K562 (cell line): ENCODE data around the gene CLCN6. TPM values are rescaled to one million over a fixed set of nuclear protein-coding genes. Genes with fewer than 3 reads are reported as not detected.

Experiments used
- ATF3 ChIP-seq, 2 experiments: fragments of 450-650 bp in 1 of 2; sonication (generic) in 1 of 2; formaldehyde crosslinking in 1 of 2; IDR thresholded peaks in 1 of 2; conservative IDR thresholded peaks in 1 of 2; 2 replicates each; pipeline versions ENCODE4 v1.6.1 to v1.8.1; 2016 to 2023; ENCODE audit warnings: mild to moderate bottlenecking in 2 of 2, moderate library complexity in 2 of 2, inconsistent platforms in 1 of 2, missing genetic modification reagents in 1 of 2
- BCOR ChIP-seq: fragments of 450-650 bp; IDR thresholded peaks from 2 replicates; pipeline ENCODE4 v1.6.1; 2016
- FOXK2 ChIP-seq, 2 experiments: fragments of 450-650 bp; IDR thresholded peaks in 1 of 2; conservative IDR thresholded peaks in 1 of 2; 2 replicates each; pipeline ENCODE4 v1.6.1; 2016; ENCODE audit warnings: low read depth in 2 of 2, mild to moderate bottlenecking in 1 of 2
- MAFK ChIP-seq: IDR thresholded peaks from 2 replicates; pipeline ENCODE4 v1.6.1; 2011; ENCODE audit warnings: low read length, improper control_type of control experiment
- MCM2 ChIP-seq: fragments of 450-650 bp; IDR thresholded peaks from 2 replicates; pipeline ENCODE4 v1.6.1; 2017; ENCODE audit warnings: low read depth, mild to moderate bottlenecking
- NCOA1 ChIP-seq: fragments of 450-650 bp; IDR thresholded peaks from 2 replicates; pipeline ENCODE4 v1.6.1; 2016; ENCODE audit warnings: low read depth
- POLR2A ChIP-seq: fragments of 450-650 bp; conservative IDR thresholded peaks from 2 replicates; pipeline ENCODE4 v1.6.1; 2016
- POLR2AphosphoS5 ChIP-seq: IDR thresholded peaks from 2 replicates; pipeline ENCODE4 v1.6.1; 2011; ENCODE audit warnings: mild to moderate bottlenecking, low read depth, low read length, moderate library complexity; ENCODE audit not compliant: control insufficient read depth, insufficient read depth
- POLR3G ChIP-seq: IDR thresholded peaks from 2 replicates; pipeline ENCODE4 v1.6.1; 2011; ENCODE audit not compliant: insufficient read length, insufficient replicate concordance; ENCODE audit errors: extremely low read depth
- SETDB1 ChIP-seq: IDR thresholded peaks from one replicate; pipeline ENCODE4 v1.6.1; 2012; ENCODE audit warnings: low read length, control low read depth, inconsistent platforms
- TCF3 ChIP-seq: sonication (generic); formaldehyde crosslinking; IDR thresholded peaks from 2 replicates; pipeline ENCODE4 v1.4.0; 2020; ENCODE audit warnings: mild to moderate bottlenecking, missing genetic modification reagents
- THRB ChIP-seq: fragments of 450-650 bp; formaldehyde crosslinking; conservative IDR thresholded peaks from 2 replicates; pipeline ENCODE4 v1.4.0; 2022; ENCODE audit warnings: mild to moderate bottlenecking, missing genetic modification characterization
- TRIM28 ChIP-seq: fragments of 450-650 bp; IDR thresholded peaks from 2 replicates; pipeline ENCODE4 v1.6.1; 2017
- ZNF445 ChIP-seq: fragments of 250-450 bp; sonication (Bioruptor Pico); IDR thresholded peaks from 2 replicates; pipeline ENCODE4 v1.4.0; 2020; ENCODE audit warnings: low read depth, mild to moderate bottlenecking, moderate library complexity
- polyA plus RNA-seq, 8 experiments: library from polyadenylated mRNA; depleted of rRNA in 4 of 8; stranded (reverse) in 5 of 8; unstranded in 3 of 8; fragments of >200 nt; fragmentation: Nextera tagmentation in 2 of 8; fragmentation: Illumina TruSeq in 1 of 8; extraction: Ambion mirVana in 2 of 8; extraction: Trizol in 1 of 8; gene quantifications; 2 replicates each; pipeline versions ENCODE4 v1.2.1 to v1.2.3, GENCODE V29; 2011 to 2014; ENCODE audit warnings: inconsistent platforms in 1 of 8, missing spikeins in 1 of 8
- total RNA-seq, 7 experiments: library from RNA; depleted of rRNA in 6 of 7; stranded (reverse); fragments of >200 nt in 6 of 7; fragmentation: Illumina TruSeq in 2 of 7; extraction: Trizol in 2 of 7; gene quantifications; 2 replicates each; pipeline versions ENCODE4 v1.2.1 to v1.2.3, GENCODE V29; 2011 to 2021; ENCODE audit warnings: low replicate concordance in 1 of 7
- TF ChIP-seq, protein P1 (sequence below): fragments of 200-800 bp; sonication (Bioruptor generic); IDR thresholded peaks from 2 replicates; pipeline ENCODE4 v1.6.1; 2017; ENCODE audit warnings: missing genetic modification characterization, missing compliant biosample characterization
- TF ChIP-seq, protein P2 (sequence below): sonication (generic); formaldehyde crosslinking; IDR thresholded peaks from 2 replicates; pipeline ENCODE4 v1.8.0; 2022; ENCODE audit warnings: missing genetic modification reagents, mild to moderate bottlenecking, moderate library complexity, borderline replicate concordance
- TF ChIP-seq, protein P3 (sequence below): fragments of 450-650 bp; IDR thresholded peaks from 2 replicates; pipeline ENCODE4 v1.6.1; 2016; ENCODE audit warnings: mild to moderate bottlenecking

The CLCN6 gene
- total and polyA plus RNA-seq, 9 of the 15 experiments (the other 6 are each of a cell fraction or from before 2014, with no cell fraction given): 2.0 to 21.8 (median 13.6) TPM

DNA sequence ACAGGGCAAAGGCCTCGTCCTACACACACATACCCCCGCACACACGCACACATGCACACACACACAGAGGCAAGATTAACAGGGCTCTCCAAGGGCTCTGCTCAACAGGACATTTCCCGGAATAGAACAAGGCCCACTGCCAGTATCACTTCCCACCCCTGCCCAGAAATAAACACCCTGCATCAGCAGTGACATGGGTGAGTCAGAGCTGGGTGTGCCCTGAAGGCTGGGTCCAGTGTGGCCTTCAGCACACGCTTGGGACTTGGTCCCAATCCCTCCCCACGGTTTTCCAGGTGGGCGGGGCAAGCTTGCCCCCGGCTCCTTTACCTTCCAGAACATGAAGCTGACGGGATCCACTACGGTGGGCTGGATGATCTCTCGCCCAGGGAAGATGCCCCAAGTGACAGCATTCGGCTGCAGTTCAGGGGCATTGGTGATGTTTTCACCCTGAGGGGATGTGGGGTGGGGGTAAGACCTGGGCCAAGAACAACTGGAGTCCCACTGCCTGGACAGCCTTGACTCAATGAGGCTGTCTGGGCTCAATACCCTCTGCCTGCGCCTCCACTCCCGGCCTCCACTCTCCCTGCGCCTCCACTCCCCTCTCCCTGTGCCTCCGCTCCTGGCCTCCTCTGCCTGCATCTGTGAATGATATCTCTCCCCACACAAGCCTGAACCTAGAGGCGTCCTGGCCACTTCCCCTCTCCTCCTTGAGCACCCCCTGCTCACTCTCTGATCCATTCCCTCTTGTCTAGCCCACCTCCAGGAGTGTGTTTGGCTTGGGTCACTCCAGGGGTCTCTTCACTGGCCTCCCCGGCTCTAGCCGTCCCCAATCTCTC, 14.9 kb upstream of the CLCN6 start (continued):
- TF ChIP-seq, protein P1, sequence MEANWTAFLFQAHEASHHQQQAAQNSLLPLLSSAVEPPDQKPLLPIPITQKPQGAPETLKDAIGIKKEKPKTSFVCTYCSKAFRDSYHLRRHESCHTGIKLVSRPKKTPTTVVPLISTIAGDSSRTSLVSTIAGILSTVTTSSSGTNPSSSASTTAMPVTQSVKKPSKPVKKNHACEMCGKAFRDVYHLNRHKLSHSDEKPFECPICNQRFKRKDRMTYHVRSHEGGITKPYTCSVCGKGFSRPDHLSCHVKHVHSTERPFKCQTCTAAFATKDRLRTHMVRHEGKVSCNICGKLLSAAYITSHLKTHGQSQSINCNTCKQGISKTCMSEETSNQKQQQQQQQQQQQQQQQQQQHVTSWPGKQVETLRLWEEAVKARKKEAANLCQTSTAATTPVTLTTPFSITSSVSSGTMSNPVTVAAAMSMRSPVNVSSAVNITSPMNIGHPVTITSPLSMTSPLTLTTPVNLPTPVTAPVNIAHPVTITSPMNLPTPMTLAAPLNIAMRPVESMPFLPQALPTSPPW (CRISPR knock-in tag): peak; percentile 59
- TF ChIP-seq BCOR (peak; percentile 69; the same call in 1 of the 2 replicates), MCM2 (no peak), ATF3 (IDR thresholded peaks at IDR 0.05) (peak; percentile 89), ATF3 (CRISPR knock-in tag; conservative IDR thresholded peaks at IDR 0.05) (peak; percentile 84), TCF3 (CRISPR knock-in tag) (peak; percentile 61; the same call in 1 of the 2 replicates), POLR2AphosphoS5 (peak; percentile 50; the same call in 1 of the 2 replicates), MAFK (peak; percentile 45; the same call in 1 of the 2 replicates), POLR3G (no peak), NCOA1 (no peak; the same call in 1 of the 2 replicates), THRB (CRISPR knock-in tag) (peak; percentile 79), SETDB1 (no peak), ZNF445 (no peak), POLR2A (0 out of 2 replicates have a peak, but pooled peaks have one; percentile 34), TRIM28 (no peak), FOXK2 (conservative IDR thresholded peaks at IDR 0.05 in 1 of 2, IDR thresholded peaks at IDR 0.05 in 1 of 2; ENCODE audit: low read depth in 2 of 2) (peak; percentile 92)
- TF ChIP-seq, protein P2, sequence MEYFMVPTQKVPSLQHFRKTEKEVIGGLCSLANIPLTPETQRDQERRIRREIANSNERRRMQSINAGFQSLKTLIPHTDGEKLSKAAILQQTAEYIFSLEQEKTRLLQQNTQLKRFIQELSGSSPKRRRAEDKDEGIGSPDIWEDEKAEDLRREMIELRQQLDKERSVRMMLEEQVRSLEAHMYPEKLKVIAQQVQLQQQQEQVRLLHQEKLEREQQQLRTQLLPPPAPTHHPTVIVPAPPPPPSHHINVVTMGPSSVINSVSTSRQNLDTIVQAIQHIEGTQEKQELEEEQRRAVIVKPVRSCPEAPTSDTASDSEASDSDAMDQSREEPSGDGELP (CRISPR knock-in tag): 0 out of 2 replicates have a peak, but pooled peaks have one; percentile 32
- TF ChIP-seq, protein P3, sequence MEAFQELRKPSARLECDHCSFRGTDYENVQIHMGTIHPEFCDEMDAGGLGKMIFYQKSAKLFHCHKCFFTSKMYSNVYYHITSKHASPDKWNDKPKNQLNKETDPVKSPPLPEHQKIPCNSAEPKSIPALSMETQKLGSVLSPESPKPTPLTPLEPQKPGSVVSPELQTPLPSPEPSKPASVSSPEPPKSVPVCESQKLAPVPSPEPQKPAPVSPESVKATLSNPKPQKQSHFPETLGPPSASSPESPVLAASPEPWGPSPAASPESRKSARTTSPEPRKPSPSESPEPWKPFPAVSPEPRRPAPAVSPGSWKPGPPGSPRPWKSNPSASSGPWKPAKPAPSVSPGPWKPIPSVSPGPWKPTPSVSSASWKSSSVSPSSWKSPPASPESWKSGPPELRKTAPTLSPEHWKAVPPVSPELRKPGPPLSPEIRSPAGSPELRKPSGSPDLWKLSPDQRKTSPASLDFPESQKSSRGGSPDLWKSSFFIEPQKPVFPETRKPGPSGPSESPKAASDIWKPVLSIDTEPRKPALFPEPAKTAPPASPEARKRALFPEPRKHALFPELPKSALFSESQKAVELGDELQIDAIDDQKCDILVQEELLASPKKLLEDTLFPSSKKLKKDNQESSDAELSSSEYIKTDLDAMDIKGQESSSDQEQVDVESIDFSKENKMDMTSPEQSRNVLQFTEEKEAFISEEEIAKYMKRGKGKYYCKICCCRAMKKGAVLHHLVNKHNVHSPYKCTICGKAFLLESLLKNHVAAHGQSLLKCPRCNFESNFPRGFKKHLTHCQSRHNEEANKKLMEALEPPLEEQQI: no peak
